Kidney glomerular epithelial cell (primary cell): ENCODE data around the gene SUV39H2.
"Not testable (repeated sequence)": the region's sequence is repeated elsewhere in the genome, so short reads cannot be mapped to it uniquely, and the experiment has no call there.

ENCODE experiments used
- DNase-seq: peaks from one replicate; lab custom pipeline; 2025; lab: John Stamatoyannopoulos, UW

The SUV39H2 gene

DNA sequence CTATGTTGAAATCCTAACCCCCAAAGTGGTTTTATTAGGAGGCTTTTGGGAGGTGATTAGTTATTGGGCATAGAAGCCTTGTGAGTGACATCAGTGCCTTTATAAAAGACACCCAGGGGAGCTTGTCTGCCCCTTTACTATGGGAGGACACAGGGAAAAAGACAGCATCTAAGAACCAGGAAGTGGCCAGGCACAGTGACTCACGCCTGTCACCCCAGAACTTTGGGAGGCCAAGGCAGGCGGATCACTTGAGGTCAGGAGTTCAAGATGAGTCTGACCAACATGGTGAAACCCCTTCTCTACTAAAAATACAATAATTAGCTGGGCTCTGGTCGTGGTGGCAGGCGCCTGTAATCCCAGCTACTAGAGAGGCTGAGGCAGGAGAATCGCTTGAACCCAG is 60.3 kb downstream of the SUV39H2 start:
- not testable (repeated sequence) for DNase-seq

DNA sequence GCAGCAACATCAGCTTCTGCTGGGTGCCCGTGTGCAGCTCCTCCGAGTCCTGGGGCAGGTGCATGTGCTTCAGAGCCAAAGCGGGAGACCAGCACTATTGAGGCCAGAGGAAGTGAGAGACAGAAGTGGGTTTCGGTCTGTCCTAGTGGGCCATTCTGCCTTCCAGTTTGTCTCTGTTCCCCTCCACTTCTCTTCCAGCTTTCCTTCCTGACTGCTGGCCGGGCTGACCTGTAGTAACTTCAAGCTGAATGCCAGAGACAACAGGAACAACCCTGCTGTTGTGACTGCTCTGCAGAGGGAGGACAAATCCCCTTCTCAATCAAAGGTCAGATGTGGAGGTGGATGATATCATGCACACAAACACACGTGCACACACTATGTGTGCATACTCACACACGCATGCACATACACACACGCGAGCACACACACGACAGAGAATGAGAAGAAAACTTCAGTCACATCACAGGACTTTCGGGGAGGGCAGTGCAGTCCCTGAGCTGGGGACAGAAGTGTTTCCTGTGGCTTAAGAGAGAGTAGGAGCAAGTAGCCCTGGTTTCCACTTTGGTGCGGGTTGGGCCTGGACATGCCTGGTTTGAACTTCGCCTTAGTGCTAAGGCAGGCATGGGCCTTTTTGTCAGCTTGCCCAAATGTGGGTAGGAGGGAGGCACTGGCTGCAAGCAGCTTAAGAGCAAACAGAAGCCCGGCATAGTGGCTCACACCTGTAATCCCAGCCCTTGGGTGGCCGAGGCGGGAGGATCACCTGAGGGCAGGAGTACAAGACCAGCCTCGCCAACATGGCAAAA is 63.7 kb downstream of the SUV39H2 start:
- not testable (repeated sequence) for DNase-seq

DNA sequence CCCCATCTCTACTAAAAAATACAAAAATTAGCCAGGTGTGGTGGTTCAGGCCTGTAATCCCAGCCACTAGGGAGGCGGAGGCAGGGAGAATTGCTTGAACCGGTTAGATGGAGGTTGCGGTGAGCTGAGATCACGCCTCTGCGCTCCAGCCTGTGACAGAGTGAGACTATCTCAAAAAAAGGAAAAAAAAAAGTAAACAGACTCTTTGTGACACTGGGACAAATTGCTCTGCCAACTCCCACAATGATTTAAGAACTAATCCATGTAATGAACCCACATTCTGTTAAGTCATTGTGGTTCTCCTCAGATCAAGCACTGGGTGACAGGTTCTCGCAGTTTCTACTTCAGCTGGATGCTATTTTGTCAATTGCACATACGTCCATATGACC is 64.3 kb downstream of the SUV39H2 start:
- not testable (repeated sequence) for DNase-seq

DNA sequence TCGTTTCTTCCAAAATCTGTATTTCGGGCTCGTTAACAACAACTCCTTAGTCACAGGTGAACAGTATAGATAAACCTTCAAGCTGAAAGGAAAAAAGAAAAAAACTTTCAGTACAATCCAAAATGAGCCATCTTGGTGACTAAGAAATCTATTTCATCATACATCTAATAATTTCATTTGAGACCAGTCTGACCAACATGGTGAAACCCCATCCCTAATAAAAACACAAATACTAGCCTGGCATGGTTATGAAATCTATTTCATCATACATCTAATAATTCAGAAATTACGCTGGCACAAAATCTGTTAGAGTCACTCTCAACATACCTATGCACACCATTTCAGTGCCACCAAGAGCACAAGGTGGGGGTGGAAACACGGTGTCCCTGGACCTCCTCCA is 66.4 kb downstream of the SUV39H2 start:
- DNase-seq, result no peak

DNA sequence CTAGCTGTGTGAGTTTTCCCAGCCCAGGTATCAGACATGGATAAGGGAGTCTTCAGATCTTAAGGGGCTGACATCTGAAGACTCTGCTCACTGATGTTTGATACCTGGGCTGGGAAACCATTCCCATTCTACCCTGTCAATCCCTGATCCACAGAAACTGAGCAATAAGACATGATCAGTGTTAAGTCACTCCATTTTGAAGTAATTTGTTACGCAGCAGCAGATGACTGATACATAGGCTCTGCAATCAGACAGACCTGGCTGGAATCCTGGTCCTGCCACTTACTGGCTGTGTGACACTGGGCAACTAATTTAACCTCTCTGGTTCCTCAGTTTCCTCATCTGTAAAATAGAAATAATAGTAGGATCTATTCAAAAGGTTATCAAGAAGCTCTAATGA is 68.6 kb downstream of the SUV39H2 start:
- DNase-seq, result no peak

DNA sequence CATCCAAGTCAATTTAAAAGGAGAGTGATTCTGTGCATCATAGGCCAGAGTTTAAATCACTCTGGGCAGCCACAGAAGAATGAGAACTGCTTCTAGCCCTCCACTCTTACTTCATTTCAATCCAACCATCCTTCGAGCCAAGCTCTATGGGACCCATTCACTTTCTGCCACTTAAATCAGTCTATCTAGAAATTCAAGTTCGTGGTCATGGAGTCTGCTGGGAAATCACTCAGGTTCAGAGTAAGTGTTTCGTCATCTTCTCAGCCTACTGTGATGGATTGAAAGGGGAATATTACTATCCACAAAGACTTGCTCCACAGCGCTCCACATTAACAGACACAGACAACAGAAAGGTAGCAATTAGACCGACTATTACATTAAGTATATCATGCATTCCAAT is 70.6 kb downstream of the SUV39H2 start:
- no peak for DNase-seq

GRCh38 chr10:14952851-14953423 is 74.3 kb downstream of the SUV39H2 start:
- no peak for DNase-seq

- DNase-seq, result peak; percentile 56
Measured at GRCh38 chr10:14953424-14954000, 74.8 kb downstream of the SUV39H2 start.
